Measurements from ENCODE around the gene PRKG1. TPM values are rescaled to one million over a fixed set of nuclear protein-coding genes. Genes with fewer than 3 reads are reported as not detected.

Gene PRKG1
- total RNA-seq, 1 experiment from 2014 or later, result 10.4 TPM

- H3K79me1 ChIP-seq (ENCODE audit: insufficient read depth, low read depth, low read length, poor library complexity, severe bottlenecking), result peaks cover 2% of the 10 kb centered on the region
- no peak overlapping the region for H4K91ac ChIP-seq (ENCODE audit: insufficient read length, low read depth, low read length)
- DNase-seq, result no peak
- Mint-ChIP-seq H3K27ac (0 out of 7 replicates have a peak overlapping the region, but pooled peaks of 1 of the 3 experiments have one; percentile 63), H3K36me3 (ENCODE audit: insufficient read depth in 1 of 3, low read depth in 3 of 3) (no peaks in the 10 kb centered on the region), H3K9me3 (no peaks in the 10 kb centered on the region), H3K27me3 (ENCODE audit: low read depth) (no peaks in the 10 kb centered on the region), H3K4me3 (no peak overlapping the region), H3K4me1 (peaks cover 2% of the 10 kb centered on the region in 2 experiments; a peak in 3 of 4 replicates)
- H2AK5ac ChIP-seq (ENCODE audit: insufficient read length, low read length), result no peak overlapping the region
- no peak overlapping the region for H3K14ac ChIP-seq (ENCODE audit: insufficient read depth, low read length)
- H2BK15ac ChIP-seq (ENCODE audit: low read depth, low read length), result no peak overlapping the region
- H3K23me2 ChIP-seq (ENCODE audit: insufficient read length, low read depth, low read length, poor library complexity, severe bottlenecking), result no peaks in the 10 kb centered on the region
- no peak overlapping the region for H3K27ac ChIP-seq (ENCODE audit: insufficient read length, low read depth, low read length)
- H4K5ac ChIP-seq (ENCODE audit: insufficient read length, low read depth, low read length), result no peak overlapping the region
- no peak for TF ChIP-seq CTCF (conservative IDR thresholded peaks at IDR 0.05)
- WGBS (ENCODE audit: extremely low coverage, insufficient read length, low lambda C conversion rate), result no CpG with 5 or more reads among the region's 4 CpGs
- H2AFZ ChIP-seq (ENCODE audit: low read length), result no peak overlapping the region
- no peak overlapping the region for H2BK20ac ChIP-seq (ENCODE audit: low read depth, low read length, poor library complexity, severe bottlenecking)
- H3K4ac ChIP-seq (ENCODE audit: low read depth, low read length), result no peak overlapping the region
- no peaks in the 10 kb centered on the region for H3K27me3 ChIP-seq (ENCODE audit: insufficient read depth, low read length)
- H3T11ph ChIP-seq (ENCODE audit: low read length), result no peak overlapping the region
- no peaks in the 10 kb centered on the region for H3K9me3 ChIP-seq (ENCODE audit: control insufficient read depth, low read depth, low read length)
- no peaks in the 10 kb centered on the region for H3K4me1 ChIP-seq (ENCODE audit: insufficient read depth, low read length)
- H3K79me2 ChIP-seq (ENCODE audit: insufficient read depth, low read length), result no peaks in the 10 kb centered on the region
- H4K20me1 ChIP-seq (ENCODE audit: control insufficient read depth, insufficient read depth, insufficient read length), result no peaks in the 10 kb centered on the region
- no peak overlapping the region for H3K4me2 ChIP-seq (ENCODE audit: insufficient read depth, insufficient read length, low read length)
- H3K9ac ChIP-seq (ENCODE audit: extremely low read depth, insufficient read length, low read length), result no peak overlapping the region
- no peak overlapping the region for H3K56ac ChIP-seq (ENCODE audit: insufficient read length, low read depth, low read length)
- H2BK5ac ChIP-seq (ENCODE audit: insufficient read length, low read length), result no peak overlapping the region
- H3K23ac ChIP-seq (ENCODE audit: insufficient read length, low read depth, low read length), result no peak overlapping the region
- no peak overlapping the region for H4K8ac ChIP-seq (replicated peaks; ENCODE audit: insufficient read length, low read depth, low read length)
- H2BK120ac ChIP-seq (ENCODE audit: low read depth, low read length, poor library complexity, severe bottlenecking), result no peak overlapping the region
- H3K18ac ChIP-seq (ENCODE audit: insufficient read length, low read depth, low read length), result no peak overlapping the region
- H2BK12ac ChIP-seq (ENCODE audit: insufficient read length, low read depth, low read length), result no peak overlapping the region
These were observed 23.3 kb downstream of the PRKG1 start for GRCh38 chr10:51097546-51097945.

All from H9 (cell line).